Measurements from ENCODE around the gene E2F3.

E2F3 gene

GRCh38 chr6:20399518-20399917 lies 2.2 kb upstream of the E2F3 start:
- TF ChIP-seq CTCF (IDR thresholded peaks at IDR 0.05; ENCODE audit: control insufficient read depth, insufficient read depth, low read depth, low read length, missing control alignments): no peak
- H3K4me3 ChIP-seq (ENCODE audit: control insufficient read depth, low read depth, low read length): no peak overlapping the region
- no peak for DNase-seq (ENCODE audit: low read depth)

GRCh38 chr6:20400456-20401204 lies 1.0 kb upstream of the E2F3 start:
- DNase-seq (ENCODE audit: low read depth): no peak
- TF ChIP-seq CTCF (IDR thresholded peaks at IDR 0.05; ENCODE audit: control insufficient read depth, insufficient read depth, low read depth, low read length, missing control alignments): peak; percentile 34
- peak overlapping the region; percentile 53 for H3K4me3 ChIP-seq (ENCODE audit: control insufficient read depth, low read depth, low read length)

GRCh38 chr6:20402092-20402341 lies 338 bp downstream of the E2F3 start:
- TF ChIP-seq CTCF (IDR thresholded peaks at IDR 0.05; ENCODE audit: control insufficient read depth, insufficient read depth, low read depth, low read length, missing control alignments): no peak
- DNase-seq (ENCODE audit: low read depth): no peak
- H3K4me3 ChIP-seq (ENCODE audit: control insufficient read depth, low read depth, low read length): peak overlapping the region; percentile 92

GRCh38 chr6:20402342-20403069 lies 827 bp downstream of the E2F3 start:
- DNase-seq (ENCODE audit: low read depth): no peak
- H3K4me3 ChIP-seq (ENCODE audit: control insufficient read depth, low read depth, low read length): peak overlapping the region; percentile 92
- no peak for TF ChIP-seq CTCF (IDR thresholded peaks at IDR 0.05; ENCODE audit: control insufficient read depth, insufficient read depth, low read depth, low read length, missing control alignments)

GRCh38 chr6:20403070-20403765 lies 1.5 kb downstream of the E2F3 start:
- H3K4me3 ChIP-seq (ENCODE audit: control insufficient read depth, low read depth, low read length): peak overlapping the region; percentile 92
- TF ChIP-seq CTCF (IDR thresholded peaks at IDR 0.05; ENCODE audit: control insufficient read depth, insufficient read depth, low read depth, low read length, missing control alignments): no peak
- DNase-seq (ENCODE audit: low read depth): peak; percentile 17

GRCh38 chr6:20403766-20404640 lies 2.3 kb downstream of the E2F3 start:
- no peak for DNase-seq (ENCODE audit: low read depth)
- H3K4me3 ChIP-seq (ENCODE audit: control insufficient read depth, low read depth, low read length): peak overlapping the region; percentile 92
- TF ChIP-seq CTCF (IDR thresholded peaks at IDR 0.05; ENCODE audit: control insufficient read depth, insufficient read depth, low read depth, low read length, missing control alignments): no peak

All from AG09309 (cell line).